Inflammatory macrophage treated with lipopolysaccharide for 4 hours (primary cell): ENCODE results near the gene GPR21.

Experiments used
- DNase-seq: peaks from one replicate; pipeline ENCODE4 v3.0.0-alpha.2; 2020

GPR21 gene

DNA sequence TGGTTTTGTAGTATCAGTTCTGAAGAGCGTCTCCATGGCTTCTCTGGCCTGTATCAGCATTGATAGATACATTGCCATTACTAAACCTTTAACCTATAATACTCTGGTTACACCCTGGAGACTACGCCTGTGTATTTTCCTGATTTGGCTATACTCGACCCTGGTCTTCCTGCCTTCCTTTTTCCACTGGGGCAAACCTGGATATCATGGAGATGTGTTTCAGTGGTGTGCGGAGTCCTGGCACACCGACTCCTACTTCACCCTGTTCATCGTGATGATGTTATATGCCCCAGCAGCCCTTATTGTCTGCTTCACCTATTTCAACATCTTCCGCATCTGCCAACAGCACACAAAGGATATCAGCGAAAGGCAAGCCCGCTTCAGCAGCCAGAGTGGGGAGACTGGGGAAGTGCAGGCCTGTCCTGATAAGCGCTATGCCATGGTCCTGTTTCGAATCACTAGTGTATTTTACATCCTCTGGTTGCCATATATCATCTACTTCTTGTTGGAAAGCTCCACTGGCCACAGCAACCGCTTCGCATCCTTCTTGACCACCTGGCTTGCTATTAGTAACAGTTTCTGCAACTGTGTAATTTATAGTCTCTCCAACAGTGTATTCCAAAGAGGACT lies 1.5 kb downstream of the GPR21 start:
- no peak for DNase-seq

- no peak for DNase-seq
These were observed 2.3 kb downstream of the GPR21 start for GRCh38 chr9:123035791-123036190.

DNA sequence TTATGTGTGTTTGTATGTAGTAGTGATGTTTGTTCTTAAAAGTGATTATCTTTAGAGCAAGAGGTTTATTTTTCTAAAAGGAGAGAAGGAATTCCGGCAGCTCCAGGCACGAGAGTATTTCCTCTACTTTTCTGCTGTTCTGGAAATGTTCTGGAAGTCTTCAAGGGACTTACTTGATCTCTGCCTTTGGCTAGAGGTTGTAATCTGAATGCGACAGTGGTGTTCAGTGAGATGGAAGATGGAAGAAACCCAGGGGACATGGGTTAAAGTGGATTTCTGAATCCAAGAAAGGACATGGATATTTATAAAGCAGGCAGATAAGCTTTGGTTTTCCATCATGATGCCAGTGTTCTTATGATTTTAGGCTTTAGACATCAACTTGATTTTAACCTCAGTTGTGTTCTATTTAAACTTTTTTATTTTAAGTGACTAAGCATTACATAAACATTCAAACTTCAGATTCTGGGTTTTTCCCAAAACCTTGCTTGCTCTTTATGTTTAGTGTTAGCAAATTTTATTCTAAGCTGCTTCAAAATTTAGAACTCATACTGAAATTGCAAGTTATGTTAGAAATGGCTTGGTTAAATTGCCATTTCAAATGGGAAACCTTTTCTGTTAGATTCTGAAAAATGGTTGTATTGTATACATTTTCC lies 3.6 kb downstream of the GPR21 start:
- DNase-seq, result no peak

DNA sequence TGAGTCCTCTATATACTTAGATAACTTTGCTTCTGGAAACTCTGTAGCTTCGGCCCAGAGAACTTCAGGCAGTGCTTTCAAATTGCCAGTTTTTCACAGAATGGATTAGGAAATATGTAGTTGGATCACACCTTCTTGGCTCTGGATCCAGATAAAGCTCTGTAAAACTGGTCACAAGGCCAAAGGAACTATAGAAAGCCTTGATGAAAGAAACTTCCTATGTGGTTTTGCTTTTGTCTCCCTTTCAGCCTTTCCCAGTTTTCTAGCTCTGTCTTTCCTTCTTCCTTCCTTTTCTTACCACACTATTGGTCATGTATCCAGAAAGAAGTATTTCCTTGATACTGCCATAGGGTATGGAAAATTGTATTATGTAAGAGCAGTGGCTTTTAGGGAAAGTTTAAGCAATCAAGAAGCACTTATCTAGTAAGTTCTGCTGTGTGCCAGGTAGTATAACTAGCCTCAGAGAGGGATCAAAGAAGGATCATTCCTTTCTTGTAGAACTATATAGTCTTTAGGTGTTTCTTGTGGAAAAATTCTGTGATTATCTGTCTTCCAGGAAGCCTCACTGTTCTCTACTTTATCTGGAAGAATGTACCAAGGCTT lies 6.3 kb downstream of the GPR21 start:
- no peak for DNase-seq

GRCh38 chr9:123040801-123041200 lies 7.3 kb downstream of the GPR21 start:
- DNase-seq, result no peak

GRCh38 chr9:123041489-123041888 lies 8.0 kb downstream of the GPR21 start:
- DNase-seq, result no peak

GRCh38 chr9:123043081-123043939 lies 9.8 kb downstream of the GPR21 start:
- DNase-seq, result no peak

DNA sequence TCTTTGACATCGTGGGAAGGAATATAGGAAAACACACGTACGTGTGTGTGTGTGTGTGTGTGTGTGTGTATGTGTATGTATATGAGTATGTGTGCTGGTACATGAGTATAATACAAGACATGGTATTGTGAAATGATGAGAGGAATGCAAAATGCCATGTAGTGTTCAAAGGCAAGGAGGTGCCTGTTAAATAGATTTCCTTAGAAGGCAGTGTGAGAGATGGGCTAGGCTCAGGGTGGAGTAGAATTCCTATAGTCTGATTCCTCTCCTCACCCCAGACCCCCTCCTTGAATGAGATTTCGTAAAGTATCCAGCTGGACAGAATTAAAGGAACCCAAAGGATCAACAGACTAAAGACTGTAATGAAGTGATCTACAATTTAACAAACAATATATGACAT lies 11.1 kb downstream of the GPR21 start:
- DNase-seq, result no peak

GRCh38 chr9:123046406-123047195 lies 13.1 kb downstream of the GPR21 start:
- no peak for DNase-seq

DNA sequence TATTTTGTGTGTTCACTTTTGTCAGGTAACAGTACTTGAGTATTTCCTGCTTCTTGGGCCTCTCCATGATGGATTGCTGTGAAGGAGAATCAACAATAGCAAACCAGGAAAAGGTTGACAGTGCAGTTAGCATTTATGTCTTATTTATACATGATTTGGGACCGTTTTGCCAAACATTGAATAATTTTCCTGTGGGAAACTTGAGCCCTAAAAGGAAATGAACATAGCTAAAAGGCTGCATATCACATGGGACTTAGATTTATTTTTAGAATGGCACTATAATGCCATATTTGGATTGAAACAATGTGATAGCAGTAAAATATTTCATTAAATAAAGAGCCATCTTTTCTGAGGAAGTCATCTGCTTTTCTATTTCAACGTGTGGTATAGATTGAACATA lies 15.3 kb downstream of the GPR21 start:
- DNase-seq, result no peak

GRCh38 chr9:123049589-123050222 lies 16.2 kb downstream of the GPR21 start:
- no peak for DNase-seq

- no peak for DNase-seq
These were observed 19.6 kb downstream of the GPR21 start for GRCh38 chr9:123053046-123053445.

- DNase-seq, result no peak
These were observed 20.2 kb downstream of the GPR21 start for GRCh38 chr9:123053711-123054110.

- DNase-seq, result no peak
These were observed 25.4 kb downstream of the GPR21 start for GRCh38 chr9:123058834-123059233.

DNA sequence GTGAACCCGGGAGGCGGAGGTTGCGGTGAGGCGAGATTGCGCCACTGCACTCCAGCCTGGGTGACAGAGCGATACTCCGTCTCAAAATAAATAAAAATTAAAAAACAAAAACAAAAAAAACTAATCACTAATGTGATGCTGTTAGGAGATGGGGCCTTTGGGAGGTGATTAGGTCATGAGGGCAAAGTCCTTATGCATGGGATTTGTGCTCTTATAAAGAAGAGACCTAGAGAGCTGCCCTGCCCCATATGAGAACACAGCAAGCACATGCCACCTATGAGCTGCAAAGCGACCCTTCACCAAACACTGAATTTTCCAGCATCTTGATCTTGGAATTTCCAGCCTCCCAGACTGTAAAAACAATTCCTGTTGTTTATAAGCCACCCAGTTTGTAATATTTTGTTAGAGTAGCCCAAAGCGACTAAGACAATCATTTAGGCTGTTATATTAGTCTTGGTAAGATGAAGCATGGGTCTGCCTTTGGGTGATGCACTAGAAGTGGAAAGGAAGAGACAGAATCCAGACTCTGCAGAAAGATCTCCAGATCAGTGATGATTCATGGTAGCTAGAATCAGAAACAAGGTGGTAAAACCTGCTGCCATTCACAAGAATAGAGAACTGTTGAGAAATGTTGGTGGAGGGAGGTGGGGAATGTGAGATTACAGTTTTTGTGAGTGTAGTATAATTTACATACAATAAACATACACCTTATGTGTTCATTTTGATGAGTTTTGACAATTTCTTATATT lies 26.2 kb downstream of the GPR21 start:
- DNase-seq, result no peak

DNA sequence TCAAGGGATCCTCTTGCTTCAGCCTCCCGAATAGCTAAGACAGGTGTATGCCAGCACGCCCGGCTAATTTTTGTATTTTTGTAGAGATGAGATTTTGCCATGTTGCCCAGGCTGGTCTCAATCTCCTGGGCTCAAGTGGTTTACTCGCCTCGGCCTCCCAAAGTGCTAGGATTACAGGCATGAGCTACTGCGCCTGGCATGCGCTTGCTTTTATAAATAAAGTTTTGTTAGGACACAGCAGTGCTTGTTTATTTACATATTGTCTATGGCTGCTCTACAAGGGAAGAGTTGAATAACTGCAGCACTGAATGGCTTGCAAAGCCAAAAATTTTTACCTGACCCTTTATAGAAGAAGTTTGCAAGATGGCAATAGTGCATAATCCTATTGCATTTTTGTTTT lies 27.7 kb downstream of the GPR21 start:
- DNase-seq, result no peak

GRCh38 chr9:123062351-123063176 lies 29.1 kb downstream of the GPR21 start:
- DNase-seq, result no peak

DNA sequence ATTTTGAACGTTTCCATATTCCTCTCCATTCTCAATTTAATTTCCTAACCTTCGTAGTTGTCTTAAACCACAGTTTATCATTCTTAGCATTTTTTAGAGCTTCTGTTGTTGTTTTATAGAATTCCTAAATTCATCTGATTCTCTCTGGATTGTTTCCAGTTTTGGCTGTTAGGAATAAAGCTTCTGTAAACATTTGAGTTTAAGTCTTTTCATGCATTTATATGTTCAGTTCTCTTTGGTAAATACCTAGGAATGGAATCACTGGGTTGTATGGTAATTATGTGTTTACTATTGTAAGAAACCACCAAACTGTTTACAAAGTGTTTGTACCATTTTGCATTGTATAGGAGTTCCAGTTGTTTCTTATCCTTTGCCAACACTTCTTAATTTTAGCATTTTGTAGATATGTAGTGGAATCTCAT lies 29.7 kb downstream of the GPR21 start:
- no peak for DNase-seq

- no peak for DNase-seq
These were observed 30.4 kb downstream of the GPR21 start for GRCh38 chr9:123063896-123064295.

GRCh38 chr9:123064716-123065115 lies 31.2 kb downstream of the GPR21 start:
- DNase-seq, result no peak

DNA sequence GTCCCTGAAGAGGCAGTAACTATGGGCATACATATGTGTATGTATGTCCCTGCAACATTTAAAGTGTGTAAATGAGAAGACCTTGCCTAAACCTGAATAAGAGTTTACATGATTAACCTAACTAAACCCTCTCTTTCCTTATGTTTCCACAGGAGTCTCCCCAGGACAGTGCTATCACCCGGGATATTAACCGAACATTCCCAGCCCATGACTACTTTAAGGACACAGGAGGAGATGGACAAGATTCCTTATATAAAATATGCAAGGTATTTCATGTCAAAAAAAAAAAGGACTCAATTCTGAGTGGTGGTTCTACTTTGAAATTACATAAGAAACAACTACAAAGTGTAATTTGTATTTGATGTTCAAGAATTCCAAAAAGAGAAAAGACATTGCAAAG lies 31.7 kb downstream of the GPR21 start:
- no peak for DNase-seq
